WTC11 (cell line): ENCODE data around the gene SETMAR. TPM values are rescaled to one million over a fixed set of nuclear protein-coding genes. Genes with fewer than 3 reads are reported as not detected.

ENCODE experiments used
- ATAC-seq: fragments of 200-7000 bp; cut with Tn5 transposase; 2 replicates; pipeline ENCODE4 v1.10.0; 2021; ENCODE audit warnings: mild to moderate bottlenecking, moderate library complexity
- CTCF ChIA-PET: fragments of 300-600 bp; sonication (Branson Sonifier 250); formaldehyde crosslinking; loops from one replicate; lab custom pipeline; 2021; ENCODE audit warnings: antibody characterized with exemption; lab: Charles Lee
- POLR2A ChIA-PET: fragments of 350-600 bp; sonication (Branson Sonifier 250); formaldehyde crosslinking; loops from one replicate; lab custom pipeline; 2021; ENCODE audit warnings: antibody characterized with exemption; lab: Charles Lee
- DNase-seq: peaks from one replicate; pipeline ENCODE4 v3.0.0; 2021; ENCODE audit warnings: low spot score
- H3K27ac Mint-ChIP-seq: 2 replicates; pipeline ENCODE4 v1.8.0; 2021; ENCODE audit warnings: mixed read lengths
- H3K27me3 Mint-ChIP-seq: 2 replicates; pipeline ENCODE4 v1.8.0; 2021; ENCODE audit warnings: low read depth, mild to moderate bottlenecking, moderate library complexity, mixed read lengths
- H3K36me3 Mint-ChIP-seq: 2 replicates; pipeline ENCODE4 v1.8.0; 2021; ENCODE audit warnings: mixed read lengths
- H3K4me1 Mint-ChIP-seq: 2 replicates; pipeline ENCODE4 v1.8.0; 2022; ENCODE audit warnings: mixed read lengths
- H3K4me3 Mint-ChIP-seq: 2 replicates; pipeline ENCODE4 v1.8.0; 2021; ENCODE audit warnings: mild to moderate bottlenecking, moderate library complexity, mixed read lengths
- H3K9me3 Mint-ChIP-seq: 2 replicates; pipeline ENCODE4 v1.8.0; 2021; ENCODE audit warnings: mixed read lengths
- ARID4B ChIP-seq: sonication (generic); formaldehyde crosslinking; IDR thresholded peaks from 2 replicates; pipeline ENCODE4 v1.8.0; 2023; ENCODE audit warnings: missing genetic modification reagents, mild to moderate bottlenecking, borderline replicate concordance
- CBFB ChIP-seq: sonication (generic); formaldehyde crosslinking; IDR thresholded peaks from 2 replicates; pipeline ENCODE4 v1.8.1; 2022; ENCODE audit warnings: mild to moderate bottlenecking, low read depth, missing genetic modification reagents
- EMX1 ChIP-seq: fragments of 250-450 bp; sonication (Bioruptor Pico); IDR thresholded peaks from 2 replicates; pipeline ENCODE4 v1.8.0; 2021; ENCODE audit warnings: mild to moderate bottlenecking
- FOXJ3 ChIP-seq: sonication (generic); formaldehyde crosslinking; IDR thresholded peaks from 2 replicates; pipeline ENCODE4 v1.9.0; 2021; ENCODE audit warnings: missing genetic modification reagents, mild to moderate bottlenecking, borderline replicate concordance
- GABPB1 ChIP-seq: sonication (generic); formaldehyde crosslinking; IDR thresholded peaks from 2 replicates; pipeline ENCODE4 v1.8.1; 2023; ENCODE audit warnings: mild to moderate bottlenecking, missing genetic modification reagents
- JUN ChIP-seq: sonication (generic); formaldehyde crosslinking; IDR thresholded peaks from 2 replicates; pipeline ENCODE4 v1.8.0; 2023; ENCODE audit warnings: mild to moderate bottlenecking, missing genetic modification reagents
- NR2C2 ChIP-seq: sonication (generic); formaldehyde crosslinking; IDR thresholded peaks from 2 replicates; pipeline ENCODE4 v1.8.0; 2022; ENCODE audit warnings: mild to moderate bottlenecking, missing genetic modification reagents
- NR3C1 ChIP-seq: sonication (generic); formaldehyde crosslinking; conservative IDR thresholded peaks from 2 replicates; pipeline ENCODE4 v1.8.1; 2023; ENCODE audit warnings: low read depth, mild to moderate bottlenecking, missing genetic modification reagents
- RORB ChIP-seq: fragments of 250-450 bp; sonication (Bioruptor Pico); IDR thresholded peaks from 2 replicates; pipeline ENCODE4 v1.9.0; 2021; ENCODE audit warnings: mild to moderate bottlenecking
- SMAD3 ChIP-seq: sonication (generic); formaldehyde crosslinking; IDR thresholded peaks from 2 replicates; pipeline ENCODE4 v1.8.0; 2022; ENCODE audit warnings: missing genetic modification reagents, mild to moderate bottlenecking, borderline replicate concordance
- SOX15 ChIP-seq: fragments of 250-450 bp; sonication (Bioruptor Pico); IDR thresholded peaks from 2 replicates; pipeline ENCODE4 v1.9.0; 2021; ENCODE audit warnings: mild to moderate bottlenecking
- SP1 ChIP-seq: sonication (generic); formaldehyde crosslinking; conservative IDR thresholded peaks from 2 replicates; pipeline ENCODE4 v1.8.1; 2022; ENCODE audit warnings: missing genetic modification reagents
- ZBTB21 ChIP-seq: sonication (generic); formaldehyde crosslinking; IDR thresholded peaks from 2 replicates; pipeline ENCODE4 v1.8.1; 2023; ENCODE audit warnings: mild to moderate bottlenecking, missing genetic modification reagents, borderline replicate concordance
- ZNF138 ChIP-seq: sonication (generic); formaldehyde crosslinking; conservative IDR thresholded peaks from 2 replicates; pipeline ENCODE4 v1.8.1; 2022; ENCODE audit warnings: mild to moderate bottlenecking, moderate library complexity, missing genetic modification reagents
- ZNF263 ChIP-seq: sonication (generic); formaldehyde crosslinking; IDR thresholded peaks from 2 replicates; pipeline ENCODE4 v1.8.1; 2022; ENCODE audit warnings: low read depth, mild to moderate bottlenecking, moderate library complexity, missing genetic modification reagents
- ZNF425 ChIP-seq: fragments of 250-450 bp; sonication (Bioruptor Pico); conservative IDR thresholded peaks from 2 replicates; pipeline ENCODE4 v1.9.0; 2021; ENCODE audit warnings: mild to moderate bottlenecking
- ZNF671 ChIP-seq: fragments of 250-450 bp; sonication (Bioruptor Pico); IDR thresholded peaks from 2 replicates; pipeline ENCODE4 v1.8.0; 2021; ENCODE audit warnings: mild to moderate bottlenecking
- total RNA-seq: library from RNA; stranded (reverse); gene quantifications from 3 replicates; pipeline ENCODE4 v1.2.3, GENCODE V29; 2021
- TF ChIP-seq, protein P1 (sequence below): sonication (generic); formaldehyde crosslinking; IDR thresholded peaks from 2 replicates; pipeline ENCODE4 v1.8.1; 2022; ENCODE audit warnings: low read depth, missing genetic modification reagents, borderline replicate concordance
- TF ChIP-seq, protein P2 (sequence below): sonication (generic); formaldehyde crosslinking; IDR thresholded peaks from 2 replicates; pipeline ENCODE4 v1.8.0; 2023; ENCODE audit warnings: missing genetic modification reagents
- TF ChIP-seq, protein P3 (sequence below): sonication (generic); formaldehyde crosslinking; IDR thresholded peaks from 2 replicates; pipeline ENCODE4 v1.8.0; 2022; ENCODE audit warnings: mild to moderate bottlenecking, missing genetic modification reagents

The SETMAR gene
- total RNA-seq, 1 experiment from 2014 or later = 11.6 TPM

GRCh38 chr3:4309491-4310128 lies 6.4 kb downstream of the SETMAR start (continued):
- TF ChIP-seq ARID4B (no peak), NR3C1 (no peak)
- TF ChIP-seq, protein P1, sequence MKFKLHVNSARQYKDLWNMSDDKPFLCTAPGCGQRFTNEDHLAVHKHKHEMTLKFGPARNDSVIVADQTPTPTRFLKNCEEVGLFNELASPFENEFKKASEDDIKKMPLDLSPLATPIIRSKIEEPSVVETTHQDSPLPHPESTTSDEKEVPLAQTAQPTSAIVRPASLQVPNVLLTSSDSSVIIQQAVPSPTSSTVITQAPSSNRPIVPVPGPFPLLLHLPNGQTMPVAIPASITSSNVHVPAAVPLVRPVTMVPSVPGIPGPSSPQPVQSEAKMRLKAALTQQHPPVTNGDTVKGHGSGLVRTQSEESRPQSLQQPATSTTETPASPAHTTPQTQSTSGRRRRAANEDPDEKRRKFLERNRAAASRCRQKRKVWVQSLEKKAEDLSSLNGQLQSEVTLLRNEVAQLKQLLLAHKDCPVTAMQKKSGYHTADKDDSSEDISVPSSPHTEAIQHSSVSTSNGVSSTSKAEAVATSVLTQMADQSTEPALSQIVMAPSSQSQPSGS (CRISPR knock-in tag) = no peak

GRCh38 chr3:4310971-4311370 lies 7.8 kb downstream of the SETMAR start:
- H3K4me3 Mint-ChIP-seq = no peak overlapping the region
- peaks cover 46% of the 10 kb centered on the region for H3K4me1 Mint-ChIP-seq
- H3K9me3 Mint-ChIP-seq = no peaks in the 10 kb centered on the region
- CTCF ChIA-PET = no interaction called here
- no peak for DNase-seq
- TF ChIP-seq FOXJ3 (CRISPR knock-in tag) = no peak
- no peak for TF ChIP-seq JUN (CRISPR knock-in tag)
- TF ChIP-seq, protein P2, sequence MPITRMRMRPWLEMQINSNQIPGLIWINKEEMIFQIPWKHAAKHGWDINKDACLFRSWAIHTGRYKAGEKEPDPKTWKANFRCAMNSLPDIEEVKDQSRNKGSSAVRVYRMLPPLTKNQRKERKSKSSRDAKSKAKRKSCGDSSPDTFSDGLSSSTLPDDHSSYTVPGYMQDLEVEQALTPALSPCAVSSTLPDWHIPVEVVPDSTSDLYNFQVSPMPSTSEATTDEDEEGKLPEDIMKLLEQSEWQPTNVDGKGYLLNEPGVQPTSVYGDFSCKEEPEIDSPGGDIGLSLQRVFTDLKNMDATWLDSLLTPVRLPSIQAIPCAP (CRISPR knock-in tag) = no peak
- TF ChIP-seq ZNF425 (CRISPR knock-in tag) = no peak
- no peak for TF ChIP-seq SOX15 (CRISPR knock-in tag)
- peak; percentile 57; the same call in 1 of the 2 replicates for TF ChIP-seq ZNF263 (CRISPR knock-in tag)
- TF ChIP-seq CBFB (CRISPR knock-in tag) = no peak
- TF ChIP-seq, all 79 proteins: peak for 1
- H3K27me3 Mint-ChIP-seq = no peaks in the 10 kb centered on the region
- ATAC-seq = peak; percentile 37
- peaks cover 26% of the 10 kb centered on the region for H3K36me3 Mint-ChIP-seq
- peak overlapping the region; percentile 67 for H3K27ac Mint-ChIP-seq
- POLR2A ChIA-PET = interaction anchor here (1.0 kb wide), 1 partner anchor 34 kb away, joined by 3 read pairs; no protein-coding TSS in a partner anchor

GRCh38 chr3:4311496-4311895 lies 8.3 kb downstream of the SETMAR start:
- DNase-seq = no peak
- ATAC-seq = no peak
- ChIA-PET CTCF (interaction anchor here (1.4 kb wide), 1 partner anchor 322 kb away, joined by 3 read pairs; no protein-coding TSS in a partner anchor), POLR2A (interaction anchor here (1.0 kb wide), 1 partner anchor 34 kb away, joined by 3 read pairs; no protein-coding TSS in a partner anchor)
- peaks cover 43% of the 10 kb centered on the region for H3K4me1 Mint-ChIP-seq
- H3K4me3 Mint-ChIP-seq = no peak overlapping the region
- H3K27ac Mint-ChIP-seq = no peak overlapping the region
- no peaks in the 10 kb centered on the region for H3K27me3 Mint-ChIP-seq
- no peaks in the 10 kb centered on the region for H3K9me3 Mint-ChIP-seq
- H3K36me3 Mint-ChIP-seq = peaks cover 31% of the 10 kb centered on the region
- TF ChIP-seq ZNF263 (CRISPR knock-in tag) (no peak), ZNF671 (CRISPR knock-in tag) (no peak), ZNF138 (CRISPR knock-in tag) (no peak), SMAD3 (CRISPR knock-in tag) (no peak), NR2C2 (no peak), RORB (CRISPR knock-in tag) (no peak), EMX1 (CRISPR knock-in tag) (no peak), GABPB1 (CRISPR knock-in tag) (no peak), ZBTB21 (no peak), SP1 (CRISPR knock-in tag) (no peak)
- TF ChIP-seq, protein P3, sequence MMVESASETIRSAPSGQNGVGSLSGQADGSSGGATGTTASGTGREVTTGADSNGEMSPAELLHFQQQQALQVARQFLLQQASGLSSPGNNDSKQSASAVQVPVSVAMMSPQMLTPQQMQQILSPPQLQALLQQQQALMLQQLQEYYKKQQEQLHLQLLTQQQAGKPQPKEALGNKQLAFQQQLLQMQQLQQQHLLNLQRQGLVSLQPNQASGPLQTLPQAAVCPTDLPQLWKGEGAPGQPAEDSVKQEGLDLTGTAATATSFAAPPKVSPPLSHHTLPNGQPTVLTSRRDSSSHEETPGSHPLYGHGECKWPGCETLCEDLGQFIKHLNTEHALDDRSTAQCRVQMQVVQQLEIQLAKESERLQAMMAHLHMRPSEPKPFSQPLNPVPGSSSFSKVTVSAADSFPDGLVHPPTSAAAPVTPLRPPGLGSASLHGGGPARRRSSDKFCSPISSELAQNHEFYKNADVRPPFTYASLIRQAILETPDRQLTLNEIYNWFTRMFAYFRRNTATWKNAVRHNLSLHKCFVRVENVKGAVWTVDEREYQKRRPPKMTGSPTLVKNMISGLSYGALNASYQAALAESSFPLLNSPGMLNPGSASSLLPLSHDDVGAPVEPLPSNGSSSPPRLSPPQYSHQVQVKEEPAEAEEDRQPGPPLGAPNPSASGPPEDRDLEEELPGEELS (CRISPR knock-in tag) = no peak
